Heart left ventricle (tissue), 16 donors: ENCODE results near the gene KLHL20. TPM values are rescaled to one million over a fixed set of nuclear protein-coding genes. Genes with fewer than 3 reads are reported as not detected.

Source experiments
- ATAC-seq, 4 donors: fragments of 200-7000 bp; cut with Tn5 transposase; one replicate each; pipeline ENCODE4 v1.9.1; 2020 to 2022; ENCODE audit warnings: moderate library complexity in 4 of 4, mild to moderate bottlenecking in 3 of 4, moderate number of reproducible peaks in 1 of 4
- DNase-seq, 5 donors: peaks; one replicate each; pipeline ENCODE4 v3.0.0-alpha.2; 2020
- H3K27ac ChIP-seq, 12 donors: fragments of 200-600 bp; sonication (generic) in 4 of 12; one replicate each; pipeline versions ENCODE4 v1.5.0 to v1.8.0; 2016 to 2022; ENCODE audit warnings: mild to moderate bottlenecking in 2 of 12
- H3K27me3 ChIP-seq, 9 donors: fragments of 200-600 bp; sonication (generic) in 2 of 9; one replicate each; pipeline versions ENCODE4 v1.5.1 to v1.8.0; 2016 to 2022; ENCODE audit warnings: mild to moderate bottlenecking in 3 of 9
- H3K36me3 ChIP-seq, 9 donors: fragments of 200-600 bp; sonication (generic) in 2 of 9; one replicate each; pipeline versions ENCODE4 v1.5.0 to v1.8.0; 2018 to 2022; ENCODE audit warnings: mild to moderate bottlenecking in 2 of 9
- H3K4me1 ChIP-seq, 12 donors: fragments of 200-600 bp; sonication (generic) in 4 of 12; one replicate each; pipeline versions ENCODE4 v1.5.0 to v1.8.0; 2016 to 2022; ENCODE audit warnings: mild to moderate bottlenecking in 3 of 12
- H3K4me3 ChIP-seq, 12 donors: fragments of 200-600 bp; sonication (generic) in 4 of 12; one replicate each; pipeline versions ENCODE4 v1.5.0 to v1.8.0; 2017 to 2022; ENCODE audit warnings: mild to moderate bottlenecking in 9 of 12, moderate library complexity in 4 of 12
- H3K9me3 ChIP-seq, 12 donors: fragments of 200-600 bp; sonication (generic) in 4 of 12; one replicate each; pipeline versions ENCODE4 v1.5.0 to v1.8.0; 2016 to 2022; ENCODE audit warnings: mild to moderate bottlenecking in 1 of 12
- CTCF ChIP-seq, 12 donors: fragments of 200-600 bp; sonication (generic) in 4 of 12; IDR thresholded peaks; one replicate each; pipeline versions ENCODE4 v1.5.0 to v1.8.0; 2018 to 2022; ENCODE audit warnings: antibody characterized with exemption in 12 of 12, mild to moderate bottlenecking in 5 of 12
- POLR2A ChIP-seq, 2 donors: fragments of 450-650 bp; IDR thresholded peaks; one replicate each; pipeline ENCODE4 v1.6.1; 2017; ENCODE audit warnings: antibody characterized with exemption in 2 of 2, mild to moderate bottlenecking in 2 of 2, moderate library complexity in 2 of 2
- WGBS, 4 donors: extraction: QIAGEN DNeasy Blood & Tissue Kit in 2 of 4; methylation state at CpG; one replicate each; pipeline versions ENCODE4 v1.1.5 to v1.1.7; 2013 to 2018; 5-methylcytosine and 5-hydroxymethylcytosine counted together
- intact Hi-C, 10 donors: fragments of 100-400 bp; cut with DNase I; formaldehyde crosslinking; loops; one replicate each; pipeline versions ENCODE4 v1.11.1 to v1.14.2; 2022
- polyA plus RNA-seq, 2 donors: library from polyadenylated mRNA; stranded (reverse); fragments of 200-250 nt; gene quantifications; one replicate each; pipeline ENCODE4 v1.2.3, GENCODE V29; 2013
- total RNA-seq, 9 donors: library from RNA; depleted of rRNA in 2 of 9; stranded (reverse); fragments of >200 nt in 2 of 9; fragmentation: NEBNext Ultra II Directional in 3 of 9; extraction: Animal tissue kit (Norgen Biotek cat#: 25700) in 3 of 9; gene quantifications; one replicate each; pipeline versions ENCODE4 v1.1.0 to v1.2.4, GENCODE V29; 2016 to 2023
- donor health status: ischemic (EF 13 %, LVEDD 7.1; RV severe dilation, severe dysfunction).
- donor health status: healthy with polysubstance abuse.
- donor health status: DM: no; HTN: yes; CAD: no.
- donor health status: DM: no; HTN: no; CAD: no.
- donor health status: ischemic (EF 25% LVEDD 6.9; RV normal size, moderate dysfunction).
- donor health status: ischemic (EF 25% LVEDD 5.7; RV mildly dilated, moderate dysfunction).
- donor health status: healthy.
- donor health status: DM: yes; HTN: yes; CAD: no.
- donor health status: ischemic (EF 35%, LVEDD 5.7; RV mildly dilated, moderate dysfunction).
- donor health status: nonischemic (EF 11% LVEDD 7.7; RV severe dilation, severe dysfunction).
- donor health status: DM: yes; HTN: yes; CAD: no.
- donor health status: PGD.
- donor health status: ischemic (EF 29% LVEDD 5.4; RV normal size, mild dysfunction).
- donor health status: nonischemic (EF 23%, LVEDD 6.1; RV moderate dilation, normal function).

KLHL20 gene
- total and polyA plus RNA-seq, 11 donors = 4.2 to 20.1 (median 16.7) TPM

- Histone ChIP-seq H3K4me3 (no peak overlapping the region), H3K4me1 (no peaks in the 10 kb centered on the region)
Measured at GRCh38 chr1:173702736-173703135, 12.0 kb upstream of the KLHL20 start.

DNA sequence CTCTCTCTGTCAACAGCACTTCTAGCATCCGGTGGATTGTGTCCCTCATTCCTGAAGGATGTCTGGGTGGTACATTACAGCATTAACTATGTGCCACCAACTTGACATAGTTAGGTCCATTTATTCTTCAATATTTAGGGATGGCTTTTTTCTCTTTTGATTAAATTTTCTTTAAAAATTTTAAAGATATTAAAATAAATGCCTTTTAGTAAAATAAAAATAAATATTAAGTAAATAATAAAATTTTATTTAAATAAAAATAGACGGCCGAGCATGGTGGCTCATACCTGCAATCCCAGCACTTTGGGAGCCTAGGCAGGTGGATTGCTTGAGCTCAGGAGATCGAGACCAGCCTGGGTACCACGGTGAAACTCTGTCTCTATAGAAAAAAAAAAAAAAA is 9.7 kb upstream of the KLHL20 start:
- Histone ChIP-seq H3K27me3 (peaks cover 0 to 14% (median 3%) of the 10 kb centered on the region in 9 donors), H3K36me3 (no peaks in the 10 kb centered on the region), H3K4me3 (no peak overlapping the region), H3K4me1 (no peaks in the 10 kb centered on the region), H3K9me3 (peaks cover 0 to 6% (median 0%) of the 10 kb centered on the region in 12 donors), H3K27ac (no peak overlapping the region)
- ATAC-seq = no peak
- DNase-seq = no peak
- intact Hi-C loops = no loop called here
- WGBS, 4 donors = 77 to 78% (median 78%) methylated on average over 5 of the region's 5 CpGs
- TF ChIP-seq POLR2A (IDR thresholded peaks at IDR 0.05) (no peak), CTCF (IDR thresholded peaks at IDR 0.05) (no peak)

More at GRCh38 chr1:173702736-173703135, 12.0 kb upstream of the KLHL20 start:
- peaks cover 0 to 6% (median 0%) of the 10 kb centered on the region in 12 donors for H3K9me3 ChIP-seq
- ATAC-seq (no peak), DNase-seq (no peak)
- H3K27me3 ChIP-seq = no peaks in the 10 kb centered on the region
- H3K36me3 ChIP-seq = no peaks in the 10 kb centered on the region
- no peak overlapping the region for H3K27ac ChIP-seq
- TF ChIP-seq CTCF (IDR thresholded peaks at IDR 0.05) (no peak), POLR2A (IDR thresholded peaks at IDR 0.05) (no peak)
- intact Hi-C loops = no loop called here
- WGBS, 4 donors = 88 to 96% (median 95%) methylated on average over 1 of the region's 1 CpG

- WGBS, 4 donors = 54 to 80% (median 72%) methylated on average over 2 of the region's 2 CpGs
- no peaks in the 10 kb centered on the region for H3K4me1 ChIP-seq
- H3K9me3 ChIP-seq = no peaks in the 10 kb centered on the region
- H3K4me3 ChIP-seq = no peak overlapping the region
- H3K27ac ChIP-seq = no peak overlapping the region
- no peak for TF ChIP-seq POLR2A (IDR thresholded peaks at IDR 0.05)
- TF ChIP-seq CTCF (IDR thresholded peaks at IDR 0.05) = no peak
- no peak for ATAC-seq
- intact Hi-C loops = no loop called here
- no peak for DNase-seq
- H3K27me3 ChIP-seq = peaks cover 0 to 25% (median 4%) of the 10 kb centered on the region in 9 donors
- H3K36me3 ChIP-seq = no peaks in the 10 kb centered on the region
Measured at GRCh38 chr1:173708787-173709186, 6.0 kb upstream of the KLHL20 start.

- DNase-seq (no peak), ATAC-seq (no peak)
- Histone ChIP-seq H3K9me3 (no peaks in the 10 kb centered on the region), H3K36me3 (peaks cover 0 to 11% (median 0%) of the 10 kb centered on the region in 9 donors), H3K27me3 (peaks cover 0 to 18% (median 4%) of the 10 kb centered on the region in 9 donors), H3K27ac (peak overlapping the region in 11 of 12 donors; percentile 85 to 95 (median 91)), H3K4me1 (peaks cover 0 to 30% (median 19%) of the 10 kb centered on the region in 12 donors), H3K4me3 (peak overlapping the region; percentile 73 to 95 (median 81))
- intact Hi-C loops = loop anchor here in 9 of 10 donors (2.0 to 10.0 kb wide), 7 partner anchors 110 to 292 kb away; partner anchors contain the start of genes PRDX6 (in 2 of the 9), CENPL (in 1 of the 9) and DARS2 (in 1 of the 9)
- WGBS, 4 donors = 51 to 60% (median 56%) methylated on average over 3 of the region's 3 CpGs
- TF ChIP-seq CTCF (IDR thresholded peaks at IDR 0.05) (no peak), POLR2A (IDR thresholded peaks at IDR 0.05) (no peak)
Measured at GRCh38 chr1:173714441-173714758, 381 bp upstream of the KLHL20 start.
